ENCODE measurements around the gene NLN.

GRCh38 chr5:65862384-65862783, 140.4 kb downstream of the NLN start:
- TF ChIP-seq, protein P1, sequence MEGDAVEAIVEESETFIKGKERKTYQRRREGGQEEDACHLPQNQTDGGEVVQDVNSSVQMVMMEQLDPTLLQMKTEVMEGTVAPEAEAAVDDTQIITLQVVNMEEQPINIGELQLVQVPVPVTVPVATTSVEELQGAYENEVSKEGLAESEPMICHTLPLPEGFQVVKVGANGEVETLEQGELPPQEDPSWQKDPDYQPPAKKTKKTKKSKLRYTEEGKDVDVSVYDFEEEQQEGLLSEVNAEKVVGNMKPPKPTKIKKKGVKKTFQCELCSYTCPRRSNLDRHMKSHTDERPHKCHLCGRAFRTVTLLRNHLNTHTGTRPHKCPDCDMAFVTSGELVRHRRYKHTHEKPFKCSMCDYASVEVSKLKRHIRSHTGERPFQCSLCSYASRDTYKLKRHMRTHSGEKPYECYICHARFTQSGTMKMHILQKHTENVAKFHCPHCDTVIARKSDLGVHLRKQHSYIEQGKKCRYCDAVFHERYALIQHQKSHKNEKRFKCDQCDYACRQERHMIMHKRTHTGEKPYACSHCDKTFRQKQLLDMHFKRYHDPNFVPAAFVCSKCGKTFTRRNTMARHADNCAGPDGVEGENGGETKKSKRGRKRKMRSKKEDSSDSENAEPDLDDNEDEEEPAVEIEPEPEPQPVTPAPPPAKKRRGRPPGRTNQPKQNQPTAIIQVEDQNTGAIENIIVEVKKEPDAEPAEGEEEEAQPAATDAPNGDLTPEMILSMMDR (IDR thresholded peaks at IDR 0.05; ENCODE audit: low read depth, low read length, missing input control) = no peak
- TF ChIP-seq TAF1 (conservative IDR thresholded peaks at IDR 0.05) = no peak
- TF ChIP-seq FOXA2 (IDR thresholded peaks at IDR 0.05) = no peak
- no peak for TF ChIP-seq RAD21 (IDR thresholded peaks at IDR 0.05)
- TF ChIP-seq EGR1 (IDR thresholded peaks at IDR 0.05; ENCODE audit: low read depth in 2 of 2) = no peak
- no peak for TF ChIP-seq SP1 (IDR thresholded peaks at IDR 0.05)
- TF ChIP-seq REST (IDR thresholded peaks at IDR 0.05) = no peak
- TF ChIP-seq YY1 (IDR thresholded peaks at IDR 0.05) = no peak
- TF ChIP-seq RXRA (IDR thresholded peaks at IDR 0.05) = no peak
- TF ChIP-seq HNF4G (IDR thresholded peaks at IDR 0.05) = no peak

Measured in liver (tissue), 3 donors.